Mesenchymal stem cell (in vitro differentiated cells and primary cell): ENCODE data around the gene DHX57.

Experiments used
- DNase-seq: peaks from one replicate; pipeline ENCODE4 v3.0.0-alpha.2; 2013
- H2AFZ ChIP-seq: one replicate; pipeline ENCODE4 v1.6.1; 2013; ENCODE audit warnings: low read depth, mild to moderate bottlenecking, control low read depth, inconsistent platforms, low read length, moderate library complexity
- H2AK5ac ChIP-seq: 2 replicates; pipeline ENCODE4 v1.6.1; 2013; ENCODE audit warnings: low read length, moderate library complexity, mild to moderate bottlenecking, inconsistent platforms; ENCODE audit not compliant: severe bottlenecking
- H2BK120ac ChIP-seq: one replicate; pipeline ENCODE4 v1.6.1; 2013; ENCODE audit warnings: low read depth, mild to moderate bottlenecking, inconsistent platforms, low read length, moderate library complexity
- H2BK12ac ChIP-seq, 2 experiments: one replicate each; pipeline ENCODE4 v1.6.1; 2013; ENCODE audit warnings: inconsistent platforms in 2 of 2, low read length in 2 of 2, mild to moderate bottlenecking in 2 of 2, moderate library complexity in 2 of 2, control low read depth in 1 of 2
- H2BK15ac ChIP-seq: one replicate; pipeline ENCODE4 v1.6.1; 2013; ENCODE audit warnings: mild to moderate bottlenecking, low read depth, inconsistent platforms; ENCODE audit not compliant: poor library complexity, severe bottlenecking
- H2BK5ac ChIP-seq: 2 replicates; pipeline ENCODE4 v1.6.1; 2013; ENCODE audit warnings: low read depth, mild to moderate bottlenecking, low read length, control low read depth, inconsistent platforms; ENCODE audit not compliant: poor library complexity, severe bottlenecking
- H3K14ac ChIP-seq, 2 experiments: one replicate each; pipeline ENCODE4 v1.6.1; 2013; ENCODE audit warnings: inconsistent platforms in 2 of 2, low read length in 2 of 2, control low read depth in 1 of 2, mild to moderate bottlenecking in 1 of 2, moderate library complexity in 1 of 2
- H3K18ac ChIP-seq, 2 experiments: one replicate each; pipeline ENCODE4 v1.6.1; 2013; ENCODE audit warnings: inconsistent platforms in 2 of 2, low read length in 2 of 2, control low read depth in 1 of 2, low read depth in 1 of 2, mild to moderate bottlenecking in 1 of 2
- H3K23ac ChIP-seq, 2 experiments: one replicate each; pipeline ENCODE4 v1.6.1; 2013; ENCODE audit warnings: inconsistent platforms in 2 of 2, low read length in 2 of 2, mild to moderate bottlenecking in 2 of 2, moderate library complexity in 2 of 2, control low read depth in 1 of 2
- H3K27ac ChIP-seq: 2 replicates; pipeline ENCODE4 v1.5.1; 2013; ENCODE audit warnings: mild to moderate bottlenecking, moderate library complexity, low read length, control low read depth, inconsistent platforms; ENCODE audit not compliant: poor library complexity, severe bottlenecking
- H3K27me3 ChIP-seq, 2 experiments: 2 replicates each; pipeline versions ENCODE4 v1.6.1 to v1.7.0; 2013; ENCODE audit warnings: low read length in 2 of 2, mild to moderate bottlenecking in 2 of 2, moderate library complexity in 2 of 2, control low read depth in 1 of 2, inconsistent platforms in 1 of 2; ENCODE audit not compliant: control insufficient read depth in 1 of 2, insufficient read depth in 1 of 2
- H3K36me3 ChIP-seq, 2 experiments: 2 replicates each; pipeline versions ENCODE4 v1.6.1 to v1.7.0; 2013; ENCODE audit warnings: low read length in 2 of 2, control low read depth in 1 of 2, inconsistent platforms in 1 of 2, low read depth in 1 of 2, mild to moderate bottlenecking in 1 of 2; ENCODE audit not compliant: insufficient read depth in 2 of 2, control insufficient read depth in 1 of 2
- H3K4ac ChIP-seq, 2 experiments: one replicate each; pipeline ENCODE4 v1.6.1; 2013; ENCODE audit warnings: inconsistent platforms in 2 of 2, low read length in 2 of 2, mild to moderate bottlenecking in 2 of 2, moderate library complexity in 2 of 2, control low read depth in 1 of 2, low read depth in 1 of 2
- H3K4me1 ChIP-seq: 2 replicates; pipeline ENCODE4 v1.6.1; 2013; ENCODE audit warnings: low read depth, low read length, control low read depth; ENCODE audit not compliant: control insufficient read depth, insufficient read depth
- H3K4me2 ChIP-seq: 2 replicates; pipeline ENCODE4 v1.6.1; 2013; ENCODE audit warnings: low read length, mild to moderate bottlenecking, inconsistent platforms; ENCODE audit not compliant: poor library complexity, severe bottlenecking
- H3K4me3 ChIP-seq, 2 experiments: 2 replicates each; pipeline versions ENCODE4 v1.5.1 to v1.7.0; 2013; ENCODE audit warnings: low read length in 2 of 2, mild to moderate bottlenecking in 2 of 2, control low read depth in 1 of 2, low read depth in 1 of 2; ENCODE audit not compliant: insufficient read depth in 1 of 2
- H3K79me1 ChIP-seq: replicated peaks from 2 replicates; pipeline ENCODE4 v1.6.1; 2013; ENCODE audit warnings: mild to moderate bottlenecking, control low read depth, low read length, inconsistent platforms; ENCODE audit not compliant: poor library complexity, severe bottlenecking
- H3K9ac ChIP-seq: 2 replicates; pipeline ENCODE4 v1.7.0; 2013; ENCODE audit warnings: mild to moderate bottlenecking, low read length, moderate library complexity
- H3K9me3 ChIP-seq: 2 replicates; pipeline ENCODE4 v1.7.0; 2013; ENCODE audit warnings: mild to moderate bottlenecking, low read length; ENCODE audit not compliant: control insufficient read depth
- H4K8ac ChIP-seq: one replicate; pipeline ENCODE4 v1.6.1; 2013; ENCODE audit warnings: inconsistent platforms, mild to moderate bottlenecking, low read length, moderate library complexity
- H4K91ac ChIP-seq: one replicate; pipeline ENCODE4 v1.6.1; 2013; ENCODE audit warnings: mild to moderate bottlenecking, low read length, inconsistent platforms
- WGBS: methylation state at CpG from one replicate; pipeline ENCODE4 v1.1.7; 2013; ENCODE audit warnings: mixed read lengths; 5-methylcytosine and 5-hydroxymethylcytosine counted together

Gene DHX57

DNA sequence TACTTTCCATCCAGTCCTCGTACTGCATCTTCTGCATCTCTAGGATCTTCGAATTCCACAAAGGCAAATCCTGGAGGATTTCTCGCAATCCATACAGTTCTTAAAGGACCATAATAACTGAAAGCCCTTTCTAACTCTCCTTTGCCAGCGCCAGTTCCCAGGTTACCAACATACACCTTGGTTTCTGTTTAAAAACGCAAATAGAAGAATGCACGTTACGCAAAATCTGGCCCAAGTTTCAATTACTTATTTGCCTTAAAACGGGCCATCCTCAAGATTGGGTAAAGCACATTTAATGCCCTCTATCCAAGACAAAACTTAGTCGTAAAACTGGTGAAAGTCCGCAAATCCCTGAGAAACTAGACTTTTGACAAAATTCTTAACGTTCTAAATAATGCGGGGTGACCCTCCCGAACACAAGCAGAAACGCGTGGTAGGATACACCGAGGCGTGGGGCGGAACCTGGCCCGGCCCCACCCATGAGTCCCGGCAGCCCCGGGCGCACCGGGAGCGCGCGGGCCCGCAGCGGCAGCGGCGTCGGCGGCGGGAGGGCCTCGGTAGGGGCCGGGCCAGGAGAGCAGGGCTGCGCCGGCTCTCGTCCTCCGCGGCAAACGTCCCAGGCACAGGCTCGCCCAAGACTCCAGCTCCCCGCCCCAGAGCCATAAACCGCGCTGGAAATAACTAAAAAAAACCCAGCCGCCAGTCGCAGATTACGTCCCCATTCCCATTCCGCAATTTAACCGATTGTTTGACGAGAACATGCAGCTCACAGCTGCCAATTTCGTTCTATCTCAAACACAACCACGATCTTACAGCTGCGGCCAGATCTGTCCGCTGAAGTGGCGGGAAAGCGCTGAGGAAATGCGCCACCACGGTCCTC is 125.5 kb downstream of the DHX57 start:
- Histone ChIP-seq H2BK12ac (no peak overlapping the region), H3K4me3 (peak overlapping the region; percentile 88 to 100), H2BK5ac (peak overlapping the region; percentile 71), H2BK120ac (peak overlapping the region; percentile 43), H2AFZ (no peak overlapping the region), H2BK15ac (no peak overlapping the region), H3K79me1 (no peaks in the 10 kb centered on the region), H3K23ac (peak overlapping the region in 1 of 2 experiments; percentile 42), H4K8ac (peak overlapping the region; percentile 2), H3K4ac (peak overlapping the region in 1 of 2 experiments; percentile 77), H3K9me3 (no peaks in the 10 kb centered on the region), H3K27ac (peak overlapping the region; percentile 81), H3K4me2 (peak overlapping the region; percentile 57), H3K9ac (peak overlapping the region; percentile 100), H3K36me3 (peaks cover 11 to 47% of the 10 kb centered on the region in 2 experiments), H3K14ac (no peak overlapping the region), H3K27me3 (no peaks in the 10 kb centered on the region), H3K4me1 (peaks cover 8% of the 10 kb centered on the region), H4K91ac (no peak overlapping the region), H2AK5ac (no peak overlapping the region), H3K18ac (peak overlapping the region; percentile 10 to 90)
- DNase-seq, result no peak
- WGBS, result 1% methylated on average over 58 of the region's 59 CpGs

DNA sequence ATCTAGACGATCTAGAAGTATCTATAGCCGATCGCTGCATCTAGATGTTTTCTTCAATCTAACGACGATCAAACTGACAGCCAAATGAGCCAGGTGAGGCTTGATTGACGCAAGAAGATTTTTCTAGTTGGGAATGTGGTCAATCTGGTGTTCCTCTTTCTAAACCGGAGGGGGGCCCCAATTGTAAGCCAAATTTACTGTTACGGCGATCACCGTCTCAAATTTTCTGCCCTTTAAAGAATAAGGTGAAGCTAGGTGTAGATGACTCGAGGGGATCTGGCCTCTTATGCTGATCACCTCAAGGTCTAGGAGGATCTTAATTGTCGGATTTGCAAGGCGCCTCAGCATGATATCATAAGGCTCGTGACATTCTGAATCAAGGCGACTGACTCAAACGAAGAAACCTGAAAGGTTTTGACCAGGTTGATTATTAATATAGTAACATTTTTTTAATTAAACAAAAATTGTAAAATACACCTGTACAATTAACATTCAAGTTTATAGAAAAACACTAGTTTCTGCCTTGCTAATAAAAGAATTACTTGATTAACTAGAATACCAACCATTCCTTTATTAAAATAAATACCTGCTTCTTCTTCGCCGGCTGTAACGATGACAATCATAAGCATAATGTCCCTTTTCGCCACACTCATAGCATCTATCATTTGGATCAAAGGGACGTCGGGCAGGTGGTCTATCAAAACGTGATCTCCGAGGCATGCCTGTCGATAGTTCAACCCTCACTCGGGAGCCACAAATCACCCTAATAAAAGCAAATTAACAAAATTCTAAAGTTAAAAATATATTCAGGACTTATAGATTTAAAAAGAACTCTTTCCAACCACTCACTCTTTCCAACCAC is 126.6 kb downstream of the DHX57 start:
- H2AK5ac ChIP-seq, result no peak overlapping the region
- no peak overlapping the region for H3K27ac ChIP-seq
- H3K4me3 ChIP-seq, result peak overlapping the region; percentile 25 to 100
- H3K9me3 ChIP-seq, result no peaks in the 10 kb centered on the region
- H3K23ac ChIP-seq, result no peak overlapping the region
- no peak overlapping the region for H2BK5ac ChIP-seq
- H3K4me1 ChIP-seq, result peaks cover 9% of the 10 kb centered on the region
- no peak overlapping the region for H2BK15ac ChIP-seq
- H3K9ac ChIP-seq, result peak overlapping the region; percentile 100
- no peak overlapping the region for H3K4ac ChIP-seq
- H2AFZ ChIP-seq, result no peak overlapping the region
- H4K91ac ChIP-seq, result no peak overlapping the region
- peaks cover 13 to 58% of the 10 kb centered on the region in 2 experiments for H3K36me3 ChIP-seq
- no peak overlapping the region for H2BK12ac ChIP-seq
- H3K4me2 ChIP-seq, result peak overlapping the region; percentile 57
- H3K27me3 ChIP-seq, result no peaks in the 10 kb centered on the region
- no peak for DNase-seq
- H3K14ac ChIP-seq, result no peak overlapping the region
- no peak overlapping the region for H3K18ac ChIP-seq
- no peak overlapping the region for H4K8ac ChIP-seq
- WGBS, result 86% methylated on average over 22 of the region's 26 CpGs
- H3K79me1 ChIP-seq, result no peaks in the 10 kb centered on the region
- no peak overlapping the region for H2BK120ac ChIP-seq

DNA sequence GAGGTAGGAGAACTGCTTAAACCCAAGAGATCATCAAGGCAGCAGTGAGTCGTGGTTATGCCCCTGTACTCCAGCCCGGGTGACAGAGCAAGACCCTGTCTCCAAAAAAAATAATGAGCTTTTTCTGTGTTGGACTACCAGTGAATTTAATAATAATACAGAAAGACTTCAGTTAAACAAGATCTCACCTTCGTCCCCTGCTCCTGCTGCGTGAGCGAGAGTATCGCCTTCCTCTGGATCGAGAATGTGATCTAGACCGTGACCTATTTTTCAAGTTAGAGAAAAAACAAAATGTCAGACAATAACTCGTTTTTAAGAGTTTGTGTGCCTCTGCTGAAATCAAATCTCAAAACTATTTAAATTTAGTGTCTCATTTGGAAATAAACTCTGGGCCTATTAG is 127.3 kb downstream of the DHX57 start:
- H2AK5ac ChIP-seq, result no peak overlapping the region
- H2BK12ac ChIP-seq, result no peak overlapping the region
- H3K4ac ChIP-seq, result no peak overlapping the region
- no peak overlapping the region for H4K91ac ChIP-seq
- no peaks in the 10 kb centered on the region for H3K27me3 ChIP-seq
- DNase-seq, result no peak
- no peaks in the 10 kb centered on the region for H3K9me3 ChIP-seq
- peaks cover 9% of the 10 kb centered on the region for H3K4me1 ChIP-seq
- no peak overlapping the region for H4K8ac ChIP-seq
- no peak overlapping the region for H3K23ac ChIP-seq
- H3K4me2 ChIP-seq, result no peak overlapping the region
- H2BK120ac ChIP-seq, result no peak overlapping the region
- no peak overlapping the region for H3K4me3 ChIP-seq
- H3K18ac ChIP-seq, result no peak overlapping the region
- peak overlapping the region; percentile 100 for H3K9ac ChIP-seq
- H2BK5ac ChIP-seq, result no peak overlapping the region
- H2AFZ ChIP-seq, result no peak overlapping the region
- no peak overlapping the region for H2BK15ac ChIP-seq
- peaks cover 13 to 66% of the 10 kb centered on the region in 2 experiments for H3K36me3 ChIP-seq
- H3K27ac ChIP-seq, result no peak overlapping the region
- H3K79me1 ChIP-seq, result no peaks in the 10 kb centered on the region
- WGBS, result 99% methylated on average over 7 of the region's 9 CpGs
- no peak overlapping the region for H3K14ac ChIP-seq

DNA sequence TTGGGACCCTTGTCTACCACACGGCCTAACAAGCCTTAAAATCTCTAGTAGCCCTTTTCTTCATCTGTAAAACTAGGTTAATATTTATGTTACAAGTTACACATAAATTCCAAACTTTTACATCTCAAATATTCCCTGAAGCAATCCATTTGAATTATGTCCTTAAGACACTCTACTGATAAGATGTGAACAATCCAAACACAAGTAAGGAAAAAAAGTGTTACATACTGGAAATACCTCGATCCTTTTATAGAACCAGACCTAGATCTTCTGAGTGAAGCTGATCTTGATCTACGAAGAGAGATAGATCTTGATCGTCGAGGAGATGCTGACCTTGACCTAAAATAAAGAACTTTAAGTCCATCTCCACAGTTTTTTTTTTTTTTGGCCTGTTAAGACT is 127.9 kb downstream of the DHX57 start:
- peaks cover 9% of the 10 kb centered on the region for H3K4me1 ChIP-seq
- H2BK12ac ChIP-seq, result no peak overlapping the region
- H3K4me2 ChIP-seq, result no peak overlapping the region
- no peak overlapping the region for H2AFZ ChIP-seq
- no peak overlapping the region for H4K8ac ChIP-seq
- H3K9me3 ChIP-seq, result no peaks in the 10 kb centered on the region
- H2BK15ac ChIP-seq, result no peak overlapping the region
- H3K9ac ChIP-seq, result peak overlapping the region; percentile 100
- no peak overlapping the region for H2AK5ac ChIP-seq
- peaks cover 16 to 72% of the 10 kb centered on the region in 2 experiments for H3K36me3 ChIP-seq
- H3K23ac ChIP-seq, result no peak overlapping the region
- H3K4me3 ChIP-seq, result no peak overlapping the region
- H2BK5ac ChIP-seq, result no peak overlapping the region
- H4K91ac ChIP-seq, result no peak overlapping the region
- no peak overlapping the region for H3K4ac ChIP-seq
- no peak for DNase-seq
- peaks cover 2% of the 10 kb centered on the region for H3K79me1 ChIP-seq
- H2BK120ac ChIP-seq, result no peak overlapping the region
- no peak overlapping the region for H3K14ac ChIP-seq
- H3K27me3 ChIP-seq, result no peaks in the 10 kb centered on the region
- no peak overlapping the region for H3K27ac ChIP-seq
- 98% methylated on average over 4 of the region's 5 CpGs for WGBS
- H3K18ac ChIP-seq, result no peak overlapping the region
